GM19193 (cell line): Measurements from ENCODE around the gene TMEM145.

ENCODE experiments used
- POLR2A ChIP-seq: IDR thresholded peaks from 4 replicates; pipeline ENCODE4 v1.6.1; 2011; ENCODE audit not compliant: insufficient read depth, insufficient read length; ENCODE audit errors: extremely low read depth

TMEM145 gene

GRCh38 chr19:42351079-42351735 lies 38.1 kb downstream of the TMEM145 start:
- no peak for TF ChIP-seq POLR2A

- no peak for TF ChIP-seq POLR2A
Measured at GRCh38 chr19:42352301-42353259, 39.5 kb downstream of the TMEM145 start.

- no peak for TF ChIP-seq POLR2A
Measured at GRCh38 chr19:42353341-42354015, 40.4 kb downstream of the TMEM145 start.

GRCh38 chr19:42355896-42356295 lies 42.8 kb downstream of the TMEM145 start:
- TF ChIP-seq POLR2A = no peak

- TF ChIP-seq POLR2A = no peak
Measured at GRCh38 chr19:42356686-42357085, 43.6 kb downstream of the TMEM145 start.

- TF ChIP-seq POLR2A = no peak
Measured at GRCh38 chr19:42357290-42357689, 44.2 kb downstream of the TMEM145 start.

GRCh38 chr19:42360787-42361544 lies 47.9 kb downstream of the TMEM145 start:
- TF ChIP-seq POLR2A = no peak

- no peak for TF ChIP-seq POLR2A
Measured at GRCh38 chr19:42361545-42361910, 48.4 kb downstream of the TMEM145 start.

GRCh38 chr19:42362342-42362741 lies 49.2 kb downstream of the TMEM145 start:
- no peak for TF ChIP-seq POLR2A

GRCh38 chr19:42362891-42363440 lies 49.9 kb downstream of the TMEM145 start:
- no peak for TF ChIP-seq POLR2A

- no peak for TF ChIP-seq POLR2A
Measured at GRCh38 chr19:42363614-42364346, 50.7 kb downstream of the TMEM145 start.

- TF ChIP-seq POLR2A = no peak
Measured at GRCh38 chr19:42366673-42367072, 53.6 kb downstream of the TMEM145 start.

- TF ChIP-seq POLR2A = no peak
Measured at GRCh38 chr19:42367929-42368328, 54.8 kb downstream of the TMEM145 start.

- TF ChIP-seq POLR2A = no peak
Measured at GRCh38 chr19:42368360-42368759, 55.3 kb downstream of the TMEM145 start.
